ENCODE data around the gene SF1.

SF1 gene

GRCh38 chr11:64728757-64729365 lies 49.5 kb downstream of the SF1 start:
- Histone ChIP-seq H3K4me1 (ENCODE audit: control insufficient read depth, insufficient read depth, low read length) (peaks cover 1% of the 10 kb centered on the region), H3K9ac (ENCODE audit: low read length) (no peak overlapping the region), H3K36me3 (ENCODE audit: control insufficient read depth, insufficient read depth, low read length) (no peaks in the 10 kb centered on the region), H3K4me3 (ENCODE audit: low read length) (no peak overlapping the region), H3K27me3 (ENCODE audit: control insufficient read depth, insufficient read depth, low read length) (peaks cover 14% of the 10 kb centered on the region), H3K9me3 (ENCODE audit: control insufficient read depth, low read length) (no peaks in the 10 kb centered on the region)

- Histone ChIP-seq H3K4me1 (ENCODE audit: control insufficient read depth, insufficient read depth, low read length) (peaks cover 7% of the 10 kb centered on the region), H3K4me3 (ENCODE audit: low read length) (no peak overlapping the region), H3K9me3 (ENCODE audit: control insufficient read depth, low read length) (no peaks in the 10 kb centered on the region), H3K36me3 (ENCODE audit: control insufficient read depth, insufficient read depth, low read length) (no peaks in the 10 kb centered on the region), H3K27me3 (ENCODE audit: control insufficient read depth, insufficient read depth, low read length) (peaks cover 24% of the 10 kb centered on the region), H3K9ac (ENCODE audit: low read length) (no peak overlapping the region)
These were observed 51.3 kb downstream of the SF1 start for GRCh38 chr11:64726867-64727530.

GRCh38 chr11:64726211-64726641 lies 52.1 kb downstream of the SF1 start:
- Histone ChIP-seq H3K4me3 (ENCODE audit: low read length) (no peak overlapping the region), H3K36me3 (ENCODE audit: control insufficient read depth, insufficient read depth, low read length) (no peaks in the 10 kb centered on the region), H3K27me3 (ENCODE audit: control insufficient read depth, insufficient read depth, low read length) (peaks cover 32% of the 10 kb centered on the region), H3K9me3 (ENCODE audit: control insufficient read depth, low read length) (no peaks in the 10 kb centered on the region), H3K9ac (ENCODE audit: low read length) (no peak overlapping the region), H3K4me1 (ENCODE audit: control insufficient read depth, insufficient read depth, low read length) (peaks cover 7% of the 10 kb centered on the region)

GRCh38 chr11:64724863-64725532 lies 53.3 kb downstream of the SF1 start:
- H3K4me1 ChIP-seq (ENCODE audit: control insufficient read depth, insufficient read depth, low read length), result peaks cover 7% of the 10 kb centered on the region
- peaks cover 33% of the 10 kb centered on the region for H3K27me3 ChIP-seq (ENCODE audit: control insufficient read depth, insufficient read depth, low read length)
- no peaks in the 10 kb centered on the region for H3K36me3 ChIP-seq (ENCODE audit: control insufficient read depth, insufficient read depth, low read length)
- H3K9me3 ChIP-seq (ENCODE audit: control insufficient read depth, low read length), result no peaks in the 10 kb centered on the region
- no peak overlapping the region for H3K9ac ChIP-seq (ENCODE audit: low read length)
- no peak overlapping the region for H3K4me3 ChIP-seq (ENCODE audit: low read length)

- Histone ChIP-seq H3K4me1 (ENCODE audit: control insufficient read depth, insufficient read depth, low read length) (peaks cover 7% of the 10 kb centered on the region), H3K9ac (ENCODE audit: low read length) (no peak overlapping the region), H3K4me3 (ENCODE audit: low read length) (no peak overlapping the region), H3K27me3 (ENCODE audit: control insufficient read depth, insufficient read depth, low read length) (peaks cover 40% of the 10 kb centered on the region), H3K9me3 (ENCODE audit: control insufficient read depth, low read length) (no peaks in the 10 kb centered on the region), H3K36me3 (ENCODE audit: control insufficient read depth, insufficient read depth, low read length) (no peaks in the 10 kb centered on the region)
These were observed 54.2 kb downstream of the SF1 start for GRCh38 chr11:64723907-64724862.

- peak within 1 kb of the TSS; percentile 50 for H3K4me3 ChIP-seq (ENCODE audit: low read length)
- H3K27me3 ChIP-seq (ENCODE audit: control insufficient read depth, insufficient read depth, low read length), result peaks cover 48% of the 10 kb centered on the region
- H3K36me3 ChIP-seq (ENCODE audit: control insufficient read depth, insufficient read depth, low read length), result no peaks in the 10 kb centered on the region
- H3K9ac ChIP-seq (ENCODE audit: low read length), result peak within 1 kb of the TSS; percentile 50
- no peaks in the 10 kb centered on the region for H3K9me3 ChIP-seq (ENCODE audit: control insufficient read depth, low read length)
- H3K4me1 ChIP-seq (ENCODE audit: control insufficient read depth, insufficient read depth, low read length), result peaks cover 7% of the 10 kb centered on the region
These were observed 55.0 kb downstream of the SF1 start, which contains the start of gene NRXN2 for GRCh38 chr11:64723117-64723906. Gene NRXN2 (minus strand): TSS chr11:64723197. CDS start chr11:64713699, 9,498 bp downstream.

GRCh38 chr11:64722141-64723065 lies 55.9 kb downstream of the SF1 start:
- Histone ChIP-seq H3K36me3 (ENCODE audit: control insufficient read depth, insufficient read depth, low read length) (no peaks in the 10 kb centered on the region), H3K4me1 (ENCODE audit: control insufficient read depth, insufficient read depth, low read length) (peaks cover 7% of the 10 kb centered on the region), H3K9ac (ENCODE audit: low read length) (no peak overlapping the region), H3K9me3 (ENCODE audit: control insufficient read depth, low read length) (no peaks in the 10 kb centered on the region), H3K4me3 (ENCODE audit: low read length) (no peak overlapping the region), H3K27me3 (ENCODE audit: control insufficient read depth, insufficient read depth, low read length) (peaks cover 57% of the 10 kb centered on the region)

- Histone ChIP-seq H3K4me1 (ENCODE audit: control insufficient read depth, insufficient read depth, low read length) (peaks cover 7% of the 10 kb centered on the region), H3K27me3 (ENCODE audit: control insufficient read depth, insufficient read depth, low read length) (peaks cover 68% of the 10 kb centered on the region), H3K4me3 (ENCODE audit: low read length) (no peak overlapping the region), H3K9ac (ENCODE audit: low read length) (no peak overlapping the region), H3K36me3 (ENCODE audit: control insufficient read depth, insufficient read depth, low read length) (no peaks in the 10 kb centered on the region), H3K9me3 (ENCODE audit: control insufficient read depth, low read length) (no peaks in the 10 kb centered on the region)
These were observed 57.0 kb downstream of the SF1 start for GRCh38 chr11:64721359-64721699.

- H3K9me3 ChIP-seq (ENCODE audit: control insufficient read depth, low read length), result no peaks in the 10 kb centered on the region
- peaks cover 7% of the 10 kb centered on the region for H3K4me1 ChIP-seq (ENCODE audit: control insufficient read depth, insufficient read depth, low read length)
- no peak overlapping the region for H3K9ac ChIP-seq (ENCODE audit: low read length)
- no peak overlapping the region for H3K4me3 ChIP-seq (ENCODE audit: low read length)
- peaks cover 73% of the 10 kb centered on the region for H3K27me3 ChIP-seq (ENCODE audit: control insufficient read depth, insufficient read depth, low read length)
- no peaks in the 10 kb centered on the region for H3K36me3 ChIP-seq (ENCODE audit: control insufficient read depth, insufficient read depth, low read length)
These were observed 57.5 kb downstream of the SF1 start for GRCh38 chr11:64720640-64721358.

- Histone ChIP-seq H3K9ac (ENCODE audit: low read length) (no peak overlapping the region), H3K9me3 (ENCODE audit: control insufficient read depth, low read length) (no peaks in the 10 kb centered on the region), H3K36me3 (ENCODE audit: control insufficient read depth, insufficient read depth, low read length) (no peaks in the 10 kb centered on the region), H3K4me3 (ENCODE audit: low read length) (no peak overlapping the region), H3K4me1 (ENCODE audit: control insufficient read depth, insufficient read depth, low read length) (peaks cover 7% of the 10 kb centered on the region), H3K27me3 (ENCODE audit: control insufficient read depth, insufficient read depth, low read length) (peaks cover 77% of the 10 kb centered on the region)
These were observed 58.2 kb downstream of the SF1 start for GRCh38 chr11:64720167-64720566.

Data from mucosa of stomach (tissue), 1 donor.